B cell (primary cell): ENCODE measurements around the gene BRI3.

Experiments used
- CTCF ChIP-seq: fragments of 200-600 bp; IDR thresholded peaks from one replicate; pipeline ENCODE4 v1.8.0; 2022; ENCODE audit warnings: antibody characterized with exemption, mild to moderate bottlenecking
- EZH2 ChIP-seq: IDR thresholded peaks from 2 replicates; pipeline ENCODE4 v1.6.1; 2012; ENCODE audit warnings: borderline replicate concordance, low read depth, mild to moderate bottlenecking, moderate library complexity, low read length; ENCODE audit not compliant: insufficient read depth, poor library complexity, severe bottlenecking

- no peak for TF ChIP-seq CTCF
- TF ChIP-seq EZH2, result no peak
Measured at GRCh38 chr7:98233219-98234070, 48.0 kb upstream of the BRI3 start.
